ENCODE results near the gene MED9. TPM values are rescaled to one million over a fixed set of nuclear protein-coding genes. Genes with fewer than 3 reads are reported as not detected.

Gene MED9
- total RNA-seq, 1 donor from 2014 or later: 11.9 TPM

DNA sequence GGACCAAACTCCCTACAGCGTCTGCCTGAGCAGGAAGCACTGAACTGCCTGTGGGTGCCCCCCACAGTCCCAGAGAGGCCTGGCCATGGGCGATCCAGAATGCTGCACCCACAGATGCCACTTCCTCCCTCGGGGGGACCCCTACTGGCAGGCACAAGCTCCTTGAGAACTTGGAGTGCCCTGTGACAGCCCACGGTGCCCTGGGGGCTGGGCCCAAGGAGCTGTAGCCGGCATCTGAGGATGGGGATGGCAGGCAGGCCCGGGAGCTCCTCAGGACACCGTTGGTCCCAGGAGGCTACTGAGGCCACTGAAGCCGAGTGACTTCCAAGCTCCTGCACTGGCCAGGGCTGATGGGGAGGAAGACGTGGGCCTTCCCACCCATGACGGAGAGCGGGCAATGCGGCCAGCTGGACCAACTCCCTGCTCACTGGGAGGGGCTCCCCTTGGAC, 34.5 kb downstream of the MED9 start:
- Histone ChIP-seq H3K27me3 (ENCODE audit: control insufficient read depth, insufficient read depth, low read length) (no peaks in the 10 kb centered on the region), H3K4me3 (ENCODE audit: low read depth, low read length) (no peak overlapping the region), H3K36me3 (ENCODE audit: control insufficient read depth, insufficient read depth, low read length) (no peaks in the 10 kb centered on the region)
- DNase-seq (ENCODE audit: low read depth): no peak
- TF ChIP-seq, protein P1, sequence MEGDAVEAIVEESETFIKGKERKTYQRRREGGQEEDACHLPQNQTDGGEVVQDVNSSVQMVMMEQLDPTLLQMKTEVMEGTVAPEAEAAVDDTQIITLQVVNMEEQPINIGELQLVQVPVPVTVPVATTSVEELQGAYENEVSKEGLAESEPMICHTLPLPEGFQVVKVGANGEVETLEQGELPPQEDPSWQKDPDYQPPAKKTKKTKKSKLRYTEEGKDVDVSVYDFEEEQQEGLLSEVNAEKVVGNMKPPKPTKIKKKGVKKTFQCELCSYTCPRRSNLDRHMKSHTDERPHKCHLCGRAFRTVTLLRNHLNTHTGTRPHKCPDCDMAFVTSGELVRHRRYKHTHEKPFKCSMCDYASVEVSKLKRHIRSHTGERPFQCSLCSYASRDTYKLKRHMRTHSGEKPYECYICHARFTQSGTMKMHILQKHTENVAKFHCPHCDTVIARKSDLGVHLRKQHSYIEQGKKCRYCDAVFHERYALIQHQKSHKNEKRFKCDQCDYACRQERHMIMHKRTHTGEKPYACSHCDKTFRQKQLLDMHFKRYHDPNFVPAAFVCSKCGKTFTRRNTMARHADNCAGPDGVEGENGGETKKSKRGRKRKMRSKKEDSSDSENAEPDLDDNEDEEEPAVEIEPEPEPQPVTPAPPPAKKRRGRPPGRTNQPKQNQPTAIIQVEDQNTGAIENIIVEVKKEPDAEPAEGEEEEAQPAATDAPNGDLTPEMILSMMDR (IDR thresholded peaks at IDR 0.05; ENCODE audit: insufficient read depth, low read length, poor library complexity, severe bottlenecking): no peak

DNA sequence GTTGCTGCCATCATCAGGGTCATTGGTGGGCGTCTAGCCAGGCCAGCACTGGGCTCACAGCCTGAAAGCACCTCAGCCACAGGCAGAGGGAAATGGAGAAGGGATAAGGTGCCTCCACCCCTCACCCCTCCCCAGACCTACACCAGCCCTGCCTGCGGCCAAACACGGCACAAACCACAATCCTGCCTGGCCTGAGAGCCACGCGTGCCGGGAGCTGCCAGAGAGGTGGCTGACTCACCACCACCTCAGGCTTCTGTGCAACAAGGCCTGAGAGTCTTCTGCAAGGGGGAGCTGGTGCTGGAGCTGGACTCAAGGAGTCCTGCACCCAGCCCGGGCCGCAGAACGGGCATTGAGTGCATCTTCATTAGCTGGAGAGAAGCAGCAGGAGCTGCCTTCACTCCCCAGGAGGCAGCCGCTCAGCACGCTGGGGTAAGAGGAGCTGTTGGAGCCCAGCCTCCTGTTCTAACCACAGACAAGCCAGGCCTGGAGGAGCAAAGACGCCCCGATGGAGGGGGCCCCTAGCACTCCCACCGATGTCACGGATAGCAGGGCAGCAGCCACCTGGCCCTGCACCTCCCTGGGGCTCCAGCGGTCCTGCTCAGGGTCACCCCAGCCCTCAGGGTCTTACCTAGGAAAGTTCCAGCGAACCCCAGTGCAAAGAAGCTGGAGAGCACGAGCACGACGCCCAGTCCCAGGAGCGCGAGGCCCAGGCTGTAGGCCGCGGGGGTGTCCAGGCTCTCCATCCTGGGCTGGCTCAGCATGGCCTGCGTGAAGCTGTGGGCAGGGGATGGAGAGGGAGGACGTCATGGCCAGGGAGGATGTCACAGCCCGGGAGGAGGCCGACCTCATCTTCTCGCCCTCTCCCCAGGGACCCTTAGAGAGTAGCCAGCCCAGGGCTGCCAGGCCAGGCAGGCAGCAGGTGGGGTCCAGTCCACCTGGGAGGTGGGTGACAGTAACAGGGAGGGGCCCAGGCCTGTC, 35.4 kb downstream of the MED9 start:
- Histone ChIP-seq H3K27me3 (ENCODE audit: control insufficient read depth, insufficient read depth, low read length) (no peaks in the 10 kb centered on the region), H3K36me3 (ENCODE audit: control insufficient read depth, insufficient read depth, low read length) (no peaks in the 10 kb centered on the region), H3K4me3 (ENCODE audit: low read depth, low read length) (no peak overlapping the region)
- TF ChIP-seq, protein P1 (IDR thresholded peaks at IDR 0.05; ENCODE audit: insufficient read depth, low read length, poor library complexity, severe bottlenecking): no peak
- peak; percentile 75 for DNase-seq (ENCODE audit: low read depth)

DNA sequence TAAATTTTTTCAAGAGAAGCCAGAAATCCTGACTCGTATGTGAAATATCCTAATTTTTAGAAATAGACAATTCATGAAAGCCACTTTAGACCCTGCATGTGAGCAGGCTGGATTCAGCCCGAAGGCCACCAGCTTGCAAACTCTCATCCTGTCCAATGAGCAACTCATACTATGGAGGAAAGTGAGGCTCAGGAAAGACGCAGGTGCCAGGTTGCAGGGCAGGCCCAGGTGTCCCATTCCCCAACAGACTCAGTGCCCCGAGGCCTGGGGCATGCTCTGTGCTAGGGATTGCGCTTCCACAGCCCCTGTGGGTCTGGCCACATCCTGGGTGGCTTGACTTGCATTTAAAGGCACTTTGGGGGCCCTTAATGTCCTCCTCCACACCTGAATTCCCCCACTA, 36.1 kb downstream of the MED9 start:
- no peak for DNase-seq (ENCODE audit: low read depth)
- H3K36me3 ChIP-seq (ENCODE audit: control insufficient read depth, insufficient read depth, low read length): no peaks in the 10 kb centered on the region
- no peak overlapping the region for H3K4me3 ChIP-seq (ENCODE audit: low read depth, low read length)
- no peaks in the 10 kb centered on the region for H3K27me3 ChIP-seq (ENCODE audit: control insufficient read depth, insufficient read depth, low read length)
- TF ChIP-seq, protein P1 (IDR thresholded peaks at IDR 0.05; ENCODE audit: insufficient read depth, low read length, poor library complexity, severe bottlenecking): no peak

DNA sequence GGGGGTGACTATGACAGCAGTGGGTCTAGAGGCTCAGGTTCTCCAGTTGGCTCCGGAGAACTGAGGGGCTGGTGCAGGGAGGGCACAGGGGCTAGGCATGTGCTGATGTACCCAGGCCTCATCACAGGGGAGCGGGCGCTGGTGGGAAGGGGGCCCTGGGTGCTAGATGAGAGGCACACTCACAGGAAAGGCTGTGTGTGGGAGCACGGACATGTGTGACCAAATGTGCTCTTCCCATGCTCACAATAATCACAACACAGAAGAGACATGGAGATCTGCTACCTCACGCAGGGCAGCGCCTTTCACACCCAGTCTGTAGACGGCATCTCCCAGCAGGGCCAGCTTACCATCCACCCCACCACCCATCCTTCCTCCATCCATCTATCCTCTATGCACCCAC, 36.8 kb downstream of the MED9 start:
- Histone ChIP-seq H3K27me3 (ENCODE audit: control insufficient read depth, insufficient read depth, low read length) (peaks cover 4% of the 10 kb centered on the region), H3K36me3 (ENCODE audit: control insufficient read depth, insufficient read depth, low read length) (no peaks in the 10 kb centered on the region), H3K4me3 (ENCODE audit: low read depth, low read length) (no peak overlapping the region)
- TF ChIP-seq, protein P1 (IDR thresholded peaks at IDR 0.05; ENCODE audit: insufficient read depth, low read length, poor library complexity, severe bottlenecking): no peak
- DNase-seq (ENCODE audit: low read depth): no peak

DNA sequence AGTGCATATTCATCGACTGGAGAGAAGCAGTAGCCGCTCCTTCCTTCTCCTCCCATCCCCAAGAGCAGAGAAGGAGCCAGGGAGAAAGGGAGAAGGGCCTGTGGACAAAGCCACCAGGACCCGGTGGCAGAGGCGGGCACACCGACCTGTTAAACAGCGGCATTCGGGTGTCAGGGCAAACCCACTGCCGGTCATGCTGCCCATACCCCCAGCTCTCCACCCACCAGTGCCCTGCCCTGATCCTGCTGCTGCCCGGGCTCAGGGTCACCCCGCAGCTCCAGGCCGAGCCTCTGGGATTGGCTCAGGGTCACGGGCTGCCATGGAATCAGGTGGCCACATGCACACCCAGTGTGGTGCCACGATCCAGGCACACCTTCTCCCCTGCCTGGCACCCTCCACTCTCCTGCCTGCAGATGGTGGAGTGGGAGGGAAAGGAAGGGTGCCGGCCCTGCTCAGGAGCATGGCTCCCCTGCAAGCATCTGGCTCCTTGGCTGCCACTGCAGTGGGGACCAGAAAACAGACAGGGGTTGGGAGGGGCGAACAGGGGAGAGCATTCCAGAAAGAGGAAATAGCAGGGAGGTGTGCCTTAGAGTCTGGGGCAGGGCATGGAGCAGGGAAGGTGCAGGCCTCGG, 37.7 kb downstream of the MED9 start:
- H3K27me3 ChIP-seq (ENCODE audit: control insufficient read depth, insufficient read depth, low read length): peaks cover 4% of the 10 kb centered on the region
- no peak overlapping the region for H3K4me3 ChIP-seq (ENCODE audit: low read depth, low read length)
- DNase-seq (ENCODE audit: low read depth): no peak
- no peaks in the 10 kb centered on the region for H3K36me3 ChIP-seq (ENCODE audit: control insufficient read depth, insufficient read depth, low read length)
- TF ChIP-seq, protein P1 (IDR thresholded peaks at IDR 0.05; ENCODE audit: insufficient read depth, low read length, poor library complexity, severe bottlenecking): no peak

Measured in kidney epithelial cell (primary cell).